GM18507 (cell line): Measurements from ENCODE around the gene NPW.
"Not testable (repeated sequence)": the region's sequence is repeated elsewhere in the genome, so short reads cannot be mapped to it uniquely, and the experiment has no call there.

Source experiments
- DNase-seq: peaks from one replicate; pipeline ENCODE4 v3.0.0; 2011; ENCODE audit warnings: low read depth; ENCODE audit not compliant: insufficient read length; ENCODE audit errors: extremely low spot score
- FAIRE-seq: peaks from 2 replicates; lab custom pipeline; 2011; peaks lifted over from hg19 to GRCh38; lab: Jason Lieb, UNC

NPW gene

GRCh38 chr16:1999866-2000514 lies 19.6 kb upstream of the NPW start:
- no peak for FAIRE-seq
- DNase-seq, result no peak

GRCh38 chr16:2001035-2001434 lies 18.6 kb upstream of the NPW start:
- no peak for FAIRE-seq

GRCh38 chr16:2001456-2002355 lies 17.9 kb upstream of the NPW start:
- no peak for DNase-seq
- FAIRE-seq, result no peak

More at GRCh38 chr16:2001035-2001434, 18.6 kb upstream of the NPW start:
- no peak for DNase-seq

GRCh38 chr16:2002406-2003230 lies 17.0 kb upstream of the NPW start:
- DNase-seq, result no peak
- FAIRE-seq, result no peak

- no peak for DNase-seq
- no peak for FAIRE-seq
Observed at GRCh38 chr16:2003231-2003826, 16.3 kb upstream of the NPW start.

GRCh38 chr16:2003827-2004641 lies 15.6 kb upstream of the NPW start:
- peak; percentile 81 for DNase-seq
- FAIRE-seq, result peak; percentile 98

GRCh38 chr16:2004795-2005517 lies 14.6 kb upstream of the NPW start:
- DNase-seq, result no peak
- FAIRE-seq, result no peak

GRCh38 chr16:2005646-2006045 lies 13.9 kb upstream of the NPW start:
- FAIRE-seq, result no peak

GRCh38 chr16:2006317-2006716 lies 13.3 kb upstream of the NPW start:
- DNase-seq, result no peak
- FAIRE-seq, result no peak

More at GRCh38 chr16:2005646-2006045, 13.9 kb upstream of the NPW start:
- no peak for DNase-seq

GRCh38 chr16:2007081-2007836 lies 12.3 kb upstream of the NPW start:
- no peak for DNase-seq
- FAIRE-seq, result no peak

GRCh38 chr16:2008009-2008526 lies 11.5 kb upstream of the NPW start:
- FAIRE-seq (no peak), DNase-seq (no peak)

- FAIRE-seq (no peak), DNase-seq (no peak)
Observed at GRCh38 chr16:2008631-2009163, 10.9 kb upstream of the NPW start.

GRCh38 chr16:2009164-2009711 lies 10.3 kb upstream of the NPW start:
- FAIRE-seq (no peak), DNase-seq (no peak)

GRCh38 chr16:2009791-2010510 lies 9.6 kb upstream of the NPW start, which contains the start of gene ZNF598:
ZNF598 (minus strand) TSS chr16:2009821.
- DNase-seq (peak; percentile 96), FAIRE-seq (peak; percentile 80)

GRCh38 chr16:2011726-2012125 lies 7.9 kb upstream of the NPW start:
- not testable (repeated sequence) for FAIRE-seq, DNase-seq

GRCh38 chr16:2013527-2013926 lies 6.1 kb upstream of the NPW start:
- DNase-seq (no peak), FAIRE-seq (no peak)
